ENCODE measurements around the gene ABCA1.

Gene ABCA1

GRCh38 chr9:104873489-104873850, 54.5 kb downstream of the ABCA1 start:
- no peak for DNase-seq (ENCODE audit: low read depth)
- TF ChIP-seq CTCF (IDR thresholded peaks at IDR 0.05; ENCODE audit: control insufficient read depth, insufficient read depth, low read depth, low read length, missing control alignments): no peak
- no peak overlapping the region for H3K4me3 ChIP-seq (ENCODE audit: control insufficient read depth, low read depth, low read length)

GRCh38 chr9:104872656-104873488, 55.1 kb downstream of the ABCA1 start:
- DNase-seq (ENCODE audit: low read depth): peak; percentile 49
- H3K4me3 ChIP-seq (ENCODE audit: control insufficient read depth, low read depth, low read length): no peak overlapping the region

GRCh38 chr9:104871961-104872527, 55.9 kb downstream of the ABCA1 start:
- no peak overlapping the region for H3K4me3 ChIP-seq (ENCODE audit: control insufficient read depth, low read depth, low read length)
- TF ChIP-seq CTCF (IDR thresholded peaks at IDR 0.05; ENCODE audit: control insufficient read depth, insufficient read depth, low read depth, low read length, missing control alignments): no peak

More at GRCh38 chr9:104872656-104873488, 55.1 kb downstream of the ABCA1 start:
- no peak for TF ChIP-seq CTCF (IDR thresholded peaks at IDR 0.05; ENCODE audit: control insufficient read depth, insufficient read depth, low read depth, low read length, missing control alignments)

GRCh38 chr9:104869811-104870210, 58.1 kb downstream of the ABCA1 start:
- TF ChIP-seq CTCF (IDR thresholded peaks at IDR 0.05; ENCODE audit: control insufficient read depth, insufficient read depth, low read depth, low read length, missing control alignments): no peak
- no peak overlapping the region for H3K4me3 ChIP-seq (ENCODE audit: control insufficient read depth, low read depth, low read length)
- no peak for DNase-seq (ENCODE audit: low read depth)

More at GRCh38 chr9:104871961-104872527, 55.9 kb downstream of the ABCA1 start:
- DNase-seq (ENCODE audit: low read depth): no peak

GRCh38 chr9:104868687-104869404, 59.1 kb downstream of the ABCA1 start:
- DNase-seq (ENCODE audit: low read depth): peak; percentile 46
- no peak for TF ChIP-seq CTCF (IDR thresholded peaks at IDR 0.05; ENCODE audit: control insufficient read depth, insufficient read depth, low read depth, low read length, missing control alignments)
- no peak overlapping the region for H3K4me3 ChIP-seq (ENCODE audit: control insufficient read depth, low read depth, low read length)

- no peak for TF ChIP-seq CTCF (IDR thresholded peaks at IDR 0.05; ENCODE audit: control insufficient read depth, insufficient read depth, low read depth, low read length, missing control alignments)
- DNase-seq (ENCODE audit: low read depth): no peak
- H3K4me3 ChIP-seq (ENCODE audit: control insufficient read depth, low read depth, low read length): no peak overlapping the region
These were observed 59.7 kb downstream of the ABCA1 start for GRCh38 chr9:104868303-104868686.

Data from AG09309 (cell line).